Measurements from ENCODE around the gene PTPRN2. TPM values are rescaled to one million over a fixed set of nuclear protein-coding genes. Genes with fewer than 3 reads are reported as not detected.

PTPRN2 gene
- total RNA-seq, 1 donor from 2014 or later, result 1.8 TPM

DNA sequence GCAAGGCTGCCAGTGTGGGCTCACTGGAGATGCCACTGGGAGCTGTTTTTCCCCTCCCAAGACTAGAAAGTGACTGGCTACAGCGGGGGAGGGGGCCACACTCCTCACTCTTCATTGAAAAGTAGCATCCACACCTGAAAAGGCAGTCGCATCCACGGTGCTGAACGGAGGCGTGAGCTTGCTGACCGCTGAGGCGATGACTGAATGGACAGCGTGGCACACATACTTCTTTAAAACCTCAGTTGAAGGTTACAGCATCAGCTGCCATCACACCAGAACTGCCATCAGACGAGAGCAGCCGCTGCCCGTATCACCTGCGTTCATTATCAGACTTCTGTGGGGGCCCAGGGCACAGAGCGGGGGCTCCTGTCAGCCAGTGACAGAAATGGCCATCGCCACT is 923.6 kb downstream of the PTPRN2 start:
- no peak overlapping the region for H3K27ac Mint-ChIP-seq
- no peaks in the 10 kb centered on the region for H3K27me3 Mint-ChIP-seq
- H3K9me3 Mint-ChIP-seq, result no peaks in the 10 kb centered on the region
- peaks cover 16% of the 10 kb centered on the region for H3K4me1 Mint-ChIP-seq
- intact Hi-C loops (cut with micrococcal nuclease), result no loop called here
- POLR2A ChIA-PET, result no interaction called here
- CTCF ChIA-PET, result no interaction called here
- no peak for ATAC-seq (ENCODE audit: low read depth)
- DNase-seq, result no peak
- TF ChIP-seq, protein P1, sequence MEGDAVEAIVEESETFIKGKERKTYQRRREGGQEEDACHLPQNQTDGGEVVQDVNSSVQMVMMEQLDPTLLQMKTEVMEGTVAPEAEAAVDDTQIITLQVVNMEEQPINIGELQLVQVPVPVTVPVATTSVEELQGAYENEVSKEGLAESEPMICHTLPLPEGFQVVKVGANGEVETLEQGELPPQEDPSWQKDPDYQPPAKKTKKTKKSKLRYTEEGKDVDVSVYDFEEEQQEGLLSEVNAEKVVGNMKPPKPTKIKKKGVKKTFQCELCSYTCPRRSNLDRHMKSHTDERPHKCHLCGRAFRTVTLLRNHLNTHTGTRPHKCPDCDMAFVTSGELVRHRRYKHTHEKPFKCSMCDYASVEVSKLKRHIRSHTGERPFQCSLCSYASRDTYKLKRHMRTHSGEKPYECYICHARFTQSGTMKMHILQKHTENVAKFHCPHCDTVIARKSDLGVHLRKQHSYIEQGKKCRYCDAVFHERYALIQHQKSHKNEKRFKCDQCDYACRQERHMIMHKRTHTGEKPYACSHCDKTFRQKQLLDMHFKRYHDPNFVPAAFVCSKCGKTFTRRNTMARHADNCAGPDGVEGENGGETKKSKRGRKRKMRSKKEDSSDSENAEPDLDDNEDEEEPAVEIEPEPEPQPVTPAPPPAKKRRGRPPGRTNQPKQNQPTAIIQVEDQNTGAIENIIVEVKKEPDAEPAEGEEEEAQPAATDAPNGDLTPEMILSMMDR (IDR thresholded peaks at IDR 0.05), result no peak
- no peaks in the 10 kb centered on the region for H3K36me3 Mint-ChIP-seq (ENCODE audit: low read depth)
- H3K4me3 Mint-ChIP-seq, result no peak overlapping the region

DNA sequence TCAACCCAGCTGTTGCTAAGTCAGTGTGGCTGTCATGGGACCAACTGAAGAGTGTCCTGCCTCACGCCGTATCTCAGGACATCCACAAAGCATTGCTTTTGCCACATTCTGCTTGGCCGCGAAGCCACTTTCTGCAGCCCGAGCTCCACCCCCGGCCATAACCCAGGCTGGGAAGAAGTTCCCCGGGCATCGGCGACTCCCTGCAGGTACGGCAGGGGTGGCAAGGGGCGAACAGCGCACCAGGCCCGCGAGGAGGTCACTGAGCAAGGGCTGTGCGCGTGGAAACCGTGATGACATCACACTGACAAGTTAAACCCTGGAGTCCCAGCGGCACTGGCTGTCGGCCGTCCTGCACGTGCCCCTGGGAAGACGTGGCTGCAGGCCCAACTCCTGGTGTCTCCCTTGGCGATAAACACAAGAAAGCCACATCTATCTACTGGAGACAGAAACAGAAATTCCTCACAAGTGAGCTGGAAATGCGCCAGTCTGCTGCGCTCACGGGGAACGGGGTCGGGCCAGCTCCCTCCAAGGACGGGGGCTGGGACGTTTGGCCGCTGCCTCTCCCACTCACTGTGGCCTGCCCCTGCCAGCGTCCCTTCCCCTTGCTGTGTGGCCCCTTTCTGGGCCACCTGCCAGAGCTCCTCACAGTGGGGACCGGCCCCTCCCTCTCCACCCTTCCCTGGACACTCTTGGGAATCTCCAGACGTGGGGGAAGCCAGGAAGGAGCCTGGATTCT is 924.5 kb downstream of the PTPRN2 start:
- H3K27me3 Mint-ChIP-seq, result no peaks in the 10 kb centered on the region
- no peaks in the 10 kb centered on the region for H3K9me3 Mint-ChIP-seq
- intact Hi-C loops (cut with micrococcal nuclease), result no loop called here
- TF ChIP-seq, protein P1 (IDR thresholded peaks at IDR 0.05), result no peak
- ATAC-seq (ENCODE audit: low read depth) (no peak), DNase-seq (no peak)
- H3K4me1 Mint-ChIP-seq, result peaks cover 12% of the 10 kb centered on the region
- CTCF ChIA-PET, result no interaction called here
- H3K27ac Mint-ChIP-seq, result no peak overlapping the region
- no peak overlapping the region for H3K4me3 Mint-ChIP-seq
- H3K36me3 Mint-ChIP-seq (ENCODE audit: low read depth), result no peaks in the 10 kb centered on the region
- POLR2A ChIA-PET, result no interaction called here

DNA sequence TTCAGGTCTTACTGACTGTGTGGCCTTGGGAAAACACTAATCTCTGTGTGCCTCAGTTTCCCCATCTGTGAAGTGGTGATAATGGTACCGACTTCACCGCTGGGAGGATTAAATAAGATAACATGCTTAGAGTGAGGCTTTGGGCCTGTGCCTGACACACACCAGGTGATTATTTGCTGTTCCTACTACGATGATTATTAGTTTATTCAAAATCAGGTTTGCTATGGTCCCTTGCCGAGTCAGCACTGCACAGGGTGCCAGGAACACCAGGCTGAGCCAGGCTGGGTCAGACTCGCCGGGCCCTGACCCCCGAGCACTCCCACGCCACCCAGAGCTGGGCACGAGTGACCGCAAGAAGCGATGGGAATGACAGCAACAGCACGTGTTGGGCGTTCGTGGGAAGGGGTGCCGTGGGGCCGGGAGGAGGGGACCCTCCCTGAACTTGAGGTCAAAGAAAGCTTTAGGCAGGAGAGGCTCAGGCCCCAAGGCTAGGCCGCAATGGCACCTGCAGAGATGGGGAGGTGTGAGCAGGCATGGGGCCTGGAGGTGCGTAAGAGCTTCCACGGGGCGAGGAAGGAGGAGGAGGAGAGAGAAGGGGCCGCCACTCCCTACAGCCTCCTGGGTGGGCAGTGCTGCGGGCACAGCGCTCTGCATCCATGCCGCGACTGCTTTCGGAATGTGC is 925.4 kb downstream of the PTPRN2 start:
- Mint-ChIP-seq H3K27me3 (no peaks in the 10 kb centered on the region), H3K9me3 (no peaks in the 10 kb centered on the region), H3K4me1 (peaks cover 12% of the 10 kb centered on the region), H3K27ac (no peak overlapping the region), H3K4me3 (no peak overlapping the region), H3K36me3 (ENCODE audit: low read depth) (no peaks in the 10 kb centered on the region)
- DNase-seq (no peak), ATAC-seq (ENCODE audit: low read depth) (no peak)
- intact Hi-C loops (cut with micrococcal nuclease), result no loop called here
- TF ChIP-seq, protein P1 (IDR thresholded peaks at IDR 0.05), result no peak
- ChIA-PET POLR2A (no interaction called here), CTCF (no interaction called here)

- H3K4me3 Mint-ChIP-seq, result no peak overlapping the region
- no peak overlapping the region for H3K27ac Mint-ChIP-seq
- ChIA-PET POLR2A (no interaction called here), CTCF (no interaction called here)
- no peaks in the 10 kb centered on the region for H3K36me3 Mint-ChIP-seq (ENCODE audit: low read depth)
- ATAC-seq (ENCODE audit: low read depth) (no peak), DNase-seq (no peak)
- H3K9me3 Mint-ChIP-seq, result no peaks in the 10 kb centered on the region
- H3K27me3 Mint-ChIP-seq, result no peaks in the 10 kb centered on the region
- TF ChIP-seq, protein P1 (IDR thresholded peaks at IDR 0.05), result no peak
- peaks cover 12% of the 10 kb centered on the region for H3K4me1 Mint-ChIP-seq
- intact Hi-C loops (cut with micrococcal nuclease), result no loop called here
These were observed 926.0 kb downstream of the PTPRN2 start for GRCh38 chr7:157661611-157661975.

DNA sequence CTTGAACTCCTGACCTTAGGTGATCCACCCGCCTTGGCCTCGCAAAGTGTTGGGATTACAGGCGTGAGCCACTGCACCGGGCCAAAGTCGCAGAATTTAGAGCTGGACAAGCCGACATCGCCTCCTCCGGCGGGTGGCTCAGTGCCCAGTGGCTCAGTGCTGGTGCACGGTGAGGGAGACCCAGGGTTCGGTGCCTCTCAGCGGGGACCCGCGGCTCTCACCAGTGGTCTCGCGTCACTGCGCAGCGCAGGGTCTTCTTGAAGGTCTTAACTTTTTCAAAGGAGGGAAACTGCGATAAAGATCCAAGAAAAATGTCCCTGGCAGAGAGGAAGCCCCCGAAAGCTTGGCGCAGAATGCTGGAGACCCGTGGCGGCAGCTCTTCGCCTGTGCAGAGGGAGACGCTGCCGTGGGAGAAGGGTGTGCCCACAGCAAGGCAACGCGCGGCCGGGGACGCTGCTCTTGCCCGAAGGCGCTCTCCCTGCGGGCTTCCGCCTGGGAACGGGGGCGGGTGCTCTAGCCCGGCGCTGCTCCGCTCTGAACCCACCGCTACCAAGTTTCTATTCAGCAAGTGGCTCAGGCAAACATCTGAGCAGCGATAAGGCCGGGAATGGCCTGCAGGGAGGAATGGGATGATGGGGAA is 926.5 kb downstream of the PTPRN2 start:
- DNase-seq, result no peak
- Mint-ChIP-seq H3K36me3 (ENCODE audit: low read depth) (no peaks in the 10 kb centered on the region), H3K4me1 (peaks cover 12% of the 10 kb centered on the region), H3K9me3 (no peaks in the 10 kb centered on the region), H3K4me3 (no peak overlapping the region), H3K27me3 (no peaks in the 10 kb centered on the region), H3K27ac (no peak overlapping the region)
- TF ChIP-seq, protein P1 (IDR thresholded peaks at IDR 0.05), result no peak
- ATAC-seq (ENCODE audit: low read depth), result no peak
- intact Hi-C loops (cut with micrococcal nuclease), result no loop called here
- CTCF ChIA-PET, result no interaction called here
- POLR2A ChIA-PET, result no interaction called here
